Omental fat pad (tissue), 4 donors: ENCODE measurements around the gene ACBD5. TPM values are rescaled to one million over a fixed set of nuclear protein-coding genes. Genes with fewer than 3 reads are reported as not detected.

Experiments
- ATAC-seq: fragments of 150-250 bp; one replicate; pipeline ENCODE4 v1.9.1; 2016; ENCODE audit warnings: mild to moderate bottlenecking, moderate library complexity; ENCODE audit not compliant: low FRiP score
- DNase-seq: peaks from one replicate; pipeline ENCODE4 v3.0.0-alpha.2; 2019; ENCODE audit warnings: low spot score
- CTCF ChIP-seq, 3 donors: fragments of 450-650 bp; IDR thresholded peaks; one replicate each; pipeline ENCODE4 v1.5.1; 2016 to 2017; ENCODE audit warnings: antibody characterized with exemption in 3 of 3, mild to moderate bottlenecking in 3 of 3, moderate library complexity in 2 of 3
- total RNA-seq, 4 donors: library from RNA; depleted of rRNA; stranded (reverse); fragments of >200 nt; gene quantifications; one replicate each; pipeline ENCODE4 v1.1.0, GENCODE V29; 2016

Gene ACBD5
- total RNA-seq, 4 donors from 2014 or later: 13.0 to 24.6 (median 19.2) TPM

- DNase-seq: no peak
- no peak for ATAC-seq
- TF ChIP-seq CTCF (IDR thresholded peaks at IDR 0.05): no peak
These were observed 15.9 kb upstream of the ACBD5 start for GRCh38 chr10:27256299-27257189.

GRCh38 chr10:27253576-27253975, 13.0 kb upstream of the ACBD5 start:
- ATAC-seq (no peak), DNase-seq (no peak)
- TF ChIP-seq CTCF (IDR thresholded peaks at IDR 0.05): no peak

- ATAC-seq (peak; percentile 100), DNase-seq (no peak)
- TF ChIP-seq CTCF (IDR thresholded peaks at IDR 0.05): no peak
These were observed 11.8 kb upstream of the ACBD5 start for GRCh38 chr10:27252267-27253000.

GRCh38 chr10:27251554-27251953, 11.0 kb upstream of the ACBD5 start:
- ATAC-seq (no peak), DNase-seq (no peak)
- TF ChIP-seq CTCF (IDR thresholded peaks at IDR 0.05): no peak

GRCh38 chr10:27248215-27248614, 7.6 kb upstream of the ACBD5 start:
- no peak for ATAC-seq
- no peak for DNase-seq
- TF ChIP-seq CTCF (IDR thresholded peaks at IDR 0.05): no peak

DNA sequence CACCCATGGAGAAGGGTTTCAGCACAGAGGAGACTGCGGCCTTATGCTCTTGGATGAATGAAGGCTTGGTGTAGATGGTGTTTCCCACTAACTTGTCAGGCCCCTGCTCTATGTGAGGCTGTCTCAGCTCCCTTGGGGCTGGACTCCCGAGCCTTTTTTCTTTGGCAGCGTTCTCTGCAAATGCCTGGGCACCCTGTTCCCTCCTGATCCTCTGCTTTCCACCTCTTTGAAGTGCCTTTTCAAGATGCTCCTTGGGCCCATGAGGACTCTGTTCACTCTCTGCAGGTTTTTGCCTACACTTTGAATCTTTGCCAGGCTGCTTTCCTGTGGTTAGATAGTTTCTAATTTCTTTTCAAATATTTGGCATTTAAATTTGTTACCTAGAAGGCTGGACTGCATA, 6.8 kb upstream of the ACBD5 start:
- TF ChIP-seq CTCF (IDR thresholded peaks at IDR 0.05): no peak
- no peak for DNase-seq
- ATAC-seq: no peak
